ENCODE data around the gene HIVEP3. TPM values are rescaled to one million over a fixed set of nuclear protein-coding genes. Genes with fewer than 3 reads are reported as not detected.
A peak's percentile ranks its signal among the peaks of the same experiment; 100 is the strongest.

Gene HIVEP3
- total RNA-seq, 1 donor from 2014 or later = 8.9 TPM

DNA sequence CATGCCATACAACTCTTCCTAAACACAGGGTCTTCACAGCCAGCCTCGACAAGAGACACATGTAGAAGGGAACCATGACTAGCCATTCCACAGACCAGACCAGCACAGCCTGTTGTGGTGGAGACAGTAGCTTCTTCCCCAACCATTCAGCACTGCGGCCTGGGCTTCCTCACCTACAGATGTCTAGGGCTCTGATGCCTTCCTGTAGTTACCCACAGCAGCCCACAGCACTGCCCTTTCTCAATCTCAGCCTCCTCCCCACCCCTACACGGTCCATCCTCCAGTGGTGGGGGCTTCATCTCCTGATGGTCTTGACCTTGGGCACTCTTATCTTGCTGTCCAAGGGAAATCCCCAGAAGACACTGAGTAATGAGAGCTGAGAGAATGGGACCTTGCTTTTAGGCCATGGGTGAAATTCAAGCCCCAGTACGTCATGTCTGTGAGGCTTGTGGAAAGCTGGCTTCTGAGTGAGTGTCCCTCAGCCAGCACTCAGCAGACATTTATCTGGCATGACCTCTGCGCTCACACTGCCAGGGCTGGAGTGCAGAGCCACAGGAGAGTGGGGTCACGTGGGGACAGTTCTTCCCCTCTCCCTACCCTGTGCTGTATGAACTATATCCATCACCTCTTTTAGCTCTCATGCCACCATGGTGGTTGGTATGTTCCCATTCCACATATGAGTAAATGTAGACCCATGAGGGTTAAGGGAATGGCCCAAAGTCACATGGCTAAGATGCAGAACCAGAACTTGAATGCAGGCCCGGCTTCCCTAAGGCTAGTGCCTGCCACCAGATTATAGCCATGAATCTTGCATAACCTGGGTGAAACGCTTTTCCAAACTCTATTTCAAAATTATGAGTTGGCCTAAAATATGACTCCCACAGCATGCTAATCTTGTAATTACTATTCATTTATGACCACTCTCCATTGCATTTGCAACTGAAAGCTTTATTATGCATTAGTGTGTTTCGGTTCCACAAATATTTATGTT lies 104.7 kb downstream of the HIVEP3 start:
- peaks cover 22% of the 10 kb centered on the region for H3K4me1 ChIP-seq (ENCODE audit: insufficient read depth, low read length)
- H3K4me1 Mint-ChIP-seq (ENCODE audit: low read depth, unreplicated experiment) = peaks cover 15% of the 10 kb centered on the region
- no peak overlapping the region for H2AFZ ChIP-seq (ENCODE audit: low read depth, low read length)
- no peak overlapping the region for H3K4me2 ChIP-seq (ENCODE audit: low read length)
- H3K9ac ChIP-seq (ENCODE audit: low read length) = no peak overlapping the region
- peaks cover 4% of the 10 kb centered on the region for H3K27me3 Mint-ChIP-seq (ENCODE audit: low read depth, unreplicated experiment)
- no peaks in the 10 kb centered on the region for H3K9me3 ChIP-seq (ENCODE audit: insufficient read depth, low read depth, low read length)
- TF ChIP-seq, protein P1, sequence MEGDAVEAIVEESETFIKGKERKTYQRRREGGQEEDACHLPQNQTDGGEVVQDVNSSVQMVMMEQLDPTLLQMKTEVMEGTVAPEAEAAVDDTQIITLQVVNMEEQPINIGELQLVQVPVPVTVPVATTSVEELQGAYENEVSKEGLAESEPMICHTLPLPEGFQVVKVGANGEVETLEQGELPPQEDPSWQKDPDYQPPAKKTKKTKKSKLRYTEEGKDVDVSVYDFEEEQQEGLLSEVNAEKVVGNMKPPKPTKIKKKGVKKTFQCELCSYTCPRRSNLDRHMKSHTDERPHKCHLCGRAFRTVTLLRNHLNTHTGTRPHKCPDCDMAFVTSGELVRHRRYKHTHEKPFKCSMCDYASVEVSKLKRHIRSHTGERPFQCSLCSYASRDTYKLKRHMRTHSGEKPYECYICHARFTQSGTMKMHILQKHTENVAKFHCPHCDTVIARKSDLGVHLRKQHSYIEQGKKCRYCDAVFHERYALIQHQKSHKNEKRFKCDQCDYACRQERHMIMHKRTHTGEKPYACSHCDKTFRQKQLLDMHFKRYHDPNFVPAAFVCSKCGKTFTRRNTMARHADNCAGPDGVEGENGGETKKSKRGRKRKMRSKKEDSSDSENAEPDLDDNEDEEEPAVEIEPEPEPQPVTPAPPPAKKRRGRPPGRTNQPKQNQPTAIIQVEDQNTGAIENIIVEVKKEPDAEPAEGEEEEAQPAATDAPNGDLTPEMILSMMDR (IDR thresholded peaks at IDR 0.05; ENCODE audit: insufficient read depth, low read depth, low read length) = no peak
- TF ChIP-seq EZH2 (IDR thresholded peaks at IDR 0.05; ENCODE audit: insufficient read depth, low read length) = no peak
- H3K9me3 Mint-ChIP-seq (ENCODE audit: unreplicated experiment) = no peaks in the 10 kb centered on the region
- FAIRE-seq = no peak
- no peaks in the 10 kb centered on the region for H3K79me2 ChIP-seq (ENCODE audit: insufficient read depth, low read length)
- no peak for DNase-seq (ENCODE audit: low read depth)
- H3K4me3 ChIP-seq (ENCODE audit: insufficient read depth, low read depth, low read length) = no peak overlapping the region
- H3K27me3 ChIP-seq (ENCODE audit: insufficient read depth, low read length) = no peaks in the 10 kb centered on the region
- H3K36me3 ChIP-seq (ENCODE audit: insufficient read depth, low read length) = no peaks in the 10 kb centered on the region
- H3K27ac Mint-ChIP-seq (ENCODE audit: unreplicated experiment) = no peak overlapping the region
- H3K27ac ChIP-seq (ENCODE audit: low read depth, low read length) = no peak overlapping the region
- H3K4me3 Mint-ChIP-seq (ENCODE audit: unreplicated experiment) = no peak overlapping the region
- H4K20me1 ChIP-seq (ENCODE audit: insufficient read depth, low read length) = peaks cover 5% of the 10 kb centered on the region
- no peaks in the 10 kb centered on the region for H3K36me3 Mint-ChIP-seq (ENCODE audit: low read depth, unreplicated experiment)

DNA sequence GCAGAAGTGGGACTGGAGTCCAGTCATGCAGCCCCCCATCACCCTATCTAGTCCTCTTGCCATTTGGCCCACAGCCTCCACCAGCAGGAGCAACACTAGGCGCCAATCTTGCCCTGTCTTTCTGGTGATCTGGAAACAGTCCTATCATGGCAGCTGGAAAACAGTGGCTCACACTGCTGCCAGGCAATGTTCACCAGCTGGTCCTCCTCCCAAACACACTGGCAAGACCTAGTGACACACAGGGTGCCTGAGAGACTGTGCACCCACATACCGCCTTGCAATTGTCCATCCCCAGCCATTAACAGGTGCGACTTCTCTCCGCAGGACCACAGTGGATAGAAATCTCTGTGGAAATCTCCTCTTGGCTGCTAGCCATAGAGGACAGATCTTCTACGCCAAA lies 105.5 kb downstream of the HIVEP3 start:
- no peak overlapping the region for H3K4me2 ChIP-seq (ENCODE audit: low read length)
- H4K20me1 ChIP-seq (ENCODE audit: insufficient read depth, low read length) = peaks cover 5% of the 10 kb centered on the region
- H3K27ac ChIP-seq (ENCODE audit: low read depth, low read length) = peak overlapping the region; percentile 72
- peak overlapping the region; percentile 14 for H3K9ac ChIP-seq (ENCODE audit: low read length)
- no peak for DNase-seq (ENCODE audit: low read depth)
- no peaks in the 10 kb centered on the region for H3K79me2 ChIP-seq (ENCODE audit: insufficient read depth, low read length)
- Mint-ChIP-seq H3K27me3 (ENCODE audit: low read depth, unreplicated experiment) (peaks cover 4% of the 10 kb centered on the region), H3K27ac (ENCODE audit: unreplicated experiment) (peak overlapping the region; percentile 64), H3K36me3 (ENCODE audit: low read depth, unreplicated experiment) (no peaks in the 10 kb centered on the region), H3K4me3 (ENCODE audit: unreplicated experiment) (no peak overlapping the region), H3K4me1 (ENCODE audit: low read depth, unreplicated experiment) (peaks cover 15% of the 10 kb centered on the region), H3K9me3 (ENCODE audit: unreplicated experiment) (no peaks in the 10 kb centered on the region)
- H3K4me3 ChIP-seq (ENCODE audit: insufficient read depth, low read depth, low read length) = no peak overlapping the region
- no peak for FAIRE-seq
- TF ChIP-seq, protein P1 (IDR thresholded peaks at IDR 0.05; ENCODE audit: insufficient read depth, low read depth, low read length) = no peak
- no peak for TF ChIP-seq EZH2 (IDR thresholded peaks at IDR 0.05; ENCODE audit: insufficient read depth, low read length)
- no peak overlapping the region for H2AFZ ChIP-seq (ENCODE audit: low read depth, low read length)
- no peaks in the 10 kb centered on the region for H3K36me3 ChIP-seq (ENCODE audit: insufficient read depth, low read length)
- H3K27me3 ChIP-seq (ENCODE audit: insufficient read depth, low read length) = no peaks in the 10 kb centered on the region
- H3K4me1 ChIP-seq (ENCODE audit: insufficient read depth, low read length) = peaks cover 22% of the 10 kb centered on the region
- no peaks in the 10 kb centered on the region for H3K9me3 ChIP-seq (ENCODE audit: insufficient read depth, low read depth, low read length)

DNA sequence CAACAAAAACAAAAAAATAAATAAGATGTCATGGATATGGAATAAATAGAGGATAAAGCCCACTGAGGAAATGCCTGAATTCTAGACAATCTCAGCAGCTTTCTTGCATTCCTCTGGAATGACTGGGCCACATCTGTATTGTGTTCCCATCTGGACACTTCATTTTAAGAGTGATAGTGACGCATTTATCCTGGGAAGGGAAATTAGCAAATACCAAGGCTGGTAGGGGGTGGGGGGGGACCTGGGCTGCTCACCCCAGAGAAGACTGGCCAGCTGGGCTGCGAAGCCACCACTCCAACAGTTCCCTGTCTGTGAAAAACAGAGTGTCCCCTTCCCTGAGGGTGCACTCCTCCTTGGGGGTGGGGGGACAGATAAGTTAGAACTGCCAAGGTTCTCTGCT lies 106.3 kb downstream of the HIVEP3 start:
- H3K36me3 ChIP-seq (ENCODE audit: insufficient read depth, low read length) = no peaks in the 10 kb centered on the region
- Mint-ChIP-seq H3K4me1 (ENCODE audit: low read depth, unreplicated experiment) (peaks cover 15% of the 10 kb centered on the region), H3K27me3 (ENCODE audit: low read depth, unreplicated experiment) (peaks cover 4% of the 10 kb centered on the region), H3K36me3 (ENCODE audit: low read depth, unreplicated experiment) (no peaks in the 10 kb centered on the region), H3K4me3 (ENCODE audit: unreplicated experiment) (no peak overlapping the region), H3K27ac (ENCODE audit: unreplicated experiment) (peak overlapping the region; percentile 91), H3K9me3 (ENCODE audit: unreplicated experiment) (no peaks in the 10 kb centered on the region)
- no peak overlapping the region for H3K4me3 ChIP-seq (ENCODE audit: insufficient read depth, low read depth, low read length)
- H3K9me3 ChIP-seq (ENCODE audit: insufficient read depth, low read depth, low read length) = no peaks in the 10 kb centered on the region
- H3K4me2 ChIP-seq (ENCODE audit: low read length) = peak overlapping the region; percentile 75
- H4K20me1 ChIP-seq (ENCODE audit: insufficient read depth, low read length) = peaks cover 5% of the 10 kb centered on the region
- FAIRE-seq (peak; percentile 17), DNase-seq (ENCODE audit: low read depth) (peak; percentile 87)
- no peaks in the 10 kb centered on the region for H3K27me3 ChIP-seq (ENCODE audit: insufficient read depth, low read length)
- no peaks in the 10 kb centered on the region for H3K79me2 ChIP-seq (ENCODE audit: insufficient read depth, low read length)
- peak overlapping the region; percentile 90 for H3K27ac ChIP-seq (ENCODE audit: low read depth, low read length)
- peaks cover 22% of the 10 kb centered on the region for H3K4me1 ChIP-seq (ENCODE audit: insufficient read depth, low read length)
- peak overlapping the region; percentile 75 for H3K9ac ChIP-seq (ENCODE audit: low read length)
- TF ChIP-seq, protein P1 (IDR thresholded peaks at IDR 0.05; ENCODE audit: insufficient read depth, low read depth, low read length) = no peak
- TF ChIP-seq EZH2 (IDR thresholded peaks at IDR 0.05; ENCODE audit: insufficient read depth, low read length) = no peak
- no peak overlapping the region for H2AFZ ChIP-seq (ENCODE audit: low read depth, low read length)

All from astrocyte (in vitro differentiated cells and primary cell).